Cerebellar cortex (tissue), 1 donor: Measurements from ENCODE around the gene TNN.

Experiments
- DNase-seq: peaks from one replicate; pipeline ENCODE4 v3.0.0-alpha.2; 2015; ENCODE audit warnings: low spot score

The TNN gene

DNA sequence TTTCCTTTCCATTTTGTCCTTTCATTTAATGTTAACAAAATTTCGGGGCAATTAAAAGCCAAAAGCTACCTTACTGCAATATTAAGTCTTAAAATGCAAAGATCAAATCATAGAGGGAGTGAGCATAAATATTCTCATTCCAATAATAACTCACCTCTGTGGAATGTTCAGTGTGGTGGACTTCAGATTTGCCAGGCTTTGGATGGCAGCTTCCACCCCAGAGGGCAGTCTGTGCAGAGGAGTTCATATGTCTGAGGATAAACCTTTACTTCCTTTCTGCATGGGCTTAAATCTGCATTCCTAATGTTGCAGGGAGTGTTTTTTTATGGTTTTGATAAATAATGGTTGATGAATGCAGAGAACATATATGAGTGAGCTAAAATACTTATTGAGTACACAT is 108.6 kb downstream of the TNN start:
- DNase-seq, result no peak

DNA sequence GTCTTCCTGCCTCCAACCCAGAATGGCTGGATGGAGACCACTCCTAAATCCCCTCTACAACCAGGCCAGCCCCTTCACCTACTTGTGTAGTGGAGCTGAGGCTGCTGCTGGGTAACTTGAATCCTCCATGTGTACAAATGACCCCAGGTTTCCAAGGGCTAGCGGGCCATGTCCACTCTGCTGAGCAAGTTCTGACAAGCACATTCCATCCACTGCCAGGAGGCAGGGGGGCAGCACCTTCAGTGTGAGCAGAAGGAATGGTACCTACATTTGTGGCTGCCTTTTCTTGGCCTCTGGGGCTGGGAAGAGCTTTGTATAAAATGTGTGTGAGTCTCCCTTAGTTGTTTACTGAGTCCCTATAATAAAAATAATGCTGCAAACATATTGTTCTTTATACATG is 110.4 kb downstream of the TNN start:
- DNase-seq, result no peak

DNA sequence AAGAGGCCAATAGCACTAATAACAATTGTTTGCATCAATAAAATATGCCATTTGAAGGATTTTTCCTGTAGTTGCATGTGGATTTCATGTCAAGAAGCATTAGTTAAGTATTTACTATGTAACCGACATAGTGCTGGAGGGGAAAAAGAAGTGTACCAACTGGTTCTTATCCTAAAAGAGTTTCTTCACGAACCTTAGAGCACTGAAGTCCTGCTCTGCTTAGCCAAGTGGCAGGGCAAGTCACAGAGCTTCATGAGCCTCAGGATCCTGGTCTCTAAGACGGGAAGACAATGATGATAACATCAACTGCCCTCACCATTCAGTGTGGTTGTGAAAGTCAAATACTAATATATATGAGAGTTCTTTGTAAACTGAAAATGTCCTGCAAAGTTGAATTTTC is 110.8 kb downstream of the TNN start:
- DNase-seq, result no peak

DNA sequence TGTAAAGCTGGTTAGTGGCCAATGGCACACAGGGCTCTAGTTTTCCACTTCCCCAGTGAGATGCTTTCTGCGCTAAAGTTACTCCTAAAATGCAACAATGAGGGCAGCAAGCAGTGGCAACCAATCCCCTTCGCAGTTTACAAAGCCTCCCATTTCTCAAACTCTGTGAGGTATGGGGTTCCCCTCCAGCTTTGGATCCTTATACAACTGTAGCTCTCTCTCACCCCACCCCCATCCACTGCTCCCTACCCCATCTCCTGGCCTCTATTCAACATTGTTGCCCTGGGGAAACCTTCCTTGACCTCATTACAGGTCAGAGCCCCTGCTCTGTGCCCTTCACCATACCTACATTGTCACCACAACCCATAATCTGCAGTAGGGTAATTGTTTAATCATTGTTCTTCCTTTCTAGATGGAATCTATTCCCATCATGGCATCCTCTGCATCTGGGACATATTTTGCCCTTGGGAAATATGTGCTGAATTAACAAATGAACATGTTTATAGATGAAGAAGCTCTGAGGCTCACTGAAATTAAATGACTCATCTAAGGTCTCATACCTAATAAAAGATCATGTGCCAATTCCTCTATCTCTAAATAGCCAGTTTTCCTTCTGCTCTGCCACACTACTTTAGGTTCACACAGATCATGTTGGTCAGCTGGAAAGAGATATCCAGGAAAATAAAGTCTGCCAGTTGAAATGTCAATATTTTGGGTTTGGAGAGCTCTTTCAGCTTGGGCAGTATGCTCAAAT is 112.4 kb downstream of the TNN start:
- no peak for DNase-seq

DNA sequence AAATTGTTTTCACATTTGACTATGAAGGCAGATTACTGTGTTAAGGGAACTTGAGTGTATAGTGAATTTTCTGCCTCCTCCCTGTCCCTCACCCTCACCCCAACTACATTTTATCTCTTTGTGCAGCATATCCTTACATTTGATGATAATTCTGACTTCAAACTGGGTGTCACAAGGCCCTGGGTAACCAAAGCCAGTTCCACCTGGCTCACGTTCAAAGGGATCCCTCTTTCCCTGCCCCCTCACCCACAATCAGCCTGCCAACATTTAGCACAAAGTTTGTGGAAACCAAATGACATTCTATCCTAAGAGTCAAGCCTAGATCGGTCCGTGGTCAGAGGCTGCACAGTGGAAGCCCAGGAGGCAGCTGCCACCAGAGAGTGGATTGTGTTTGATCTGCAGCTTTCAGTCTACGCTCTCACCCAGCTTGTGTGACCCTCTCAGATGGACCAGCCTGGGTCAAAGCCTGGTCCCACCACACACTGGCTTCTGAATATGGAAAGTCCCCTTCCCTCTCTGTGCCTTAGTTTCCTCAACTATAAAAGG is 114.6 kb downstream of the TNN start:
- no peak for DNase-seq

DNA sequence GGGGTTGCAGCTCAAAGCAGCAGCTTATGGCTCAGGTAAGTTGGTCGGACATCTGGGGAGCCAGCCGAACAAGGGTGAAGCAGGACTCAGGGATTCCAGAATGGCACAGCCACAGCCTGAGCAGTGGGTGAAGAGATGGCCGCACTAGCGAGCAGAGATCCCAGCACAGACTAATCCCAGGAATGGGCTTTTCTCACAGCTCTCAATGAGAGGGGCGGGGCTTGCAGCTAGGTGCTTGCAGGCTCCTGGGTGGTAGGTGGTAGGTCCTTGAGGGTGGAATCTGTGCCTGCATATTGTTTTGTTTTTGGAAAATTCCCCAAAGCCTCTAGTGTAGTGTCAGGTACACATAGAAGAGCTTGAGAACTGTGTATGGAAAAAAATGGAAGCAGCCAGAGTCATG is 116.0 kb downstream of the TNN start:
- no peak for DNase-seq

DNA sequence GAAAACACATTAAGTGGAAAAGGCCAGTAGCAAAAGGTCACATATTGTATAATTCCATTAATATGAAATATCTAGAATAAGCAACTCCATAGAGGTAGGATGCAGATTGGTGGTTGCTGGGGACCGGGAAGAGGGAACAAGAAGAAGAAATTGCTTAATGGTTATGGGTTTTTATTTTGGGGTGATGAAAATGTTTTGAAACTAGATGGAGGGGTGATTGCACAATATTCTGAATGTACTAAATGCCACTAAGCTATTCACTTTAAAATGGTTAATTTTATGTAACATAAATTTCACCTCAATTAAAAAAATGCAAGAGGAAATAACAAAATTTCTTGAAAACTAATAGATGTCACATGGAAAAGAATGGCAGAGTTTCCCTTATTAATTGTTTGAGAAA is 118.3 kb downstream of the TNN start:
- no peak for DNase-seq

DNA sequence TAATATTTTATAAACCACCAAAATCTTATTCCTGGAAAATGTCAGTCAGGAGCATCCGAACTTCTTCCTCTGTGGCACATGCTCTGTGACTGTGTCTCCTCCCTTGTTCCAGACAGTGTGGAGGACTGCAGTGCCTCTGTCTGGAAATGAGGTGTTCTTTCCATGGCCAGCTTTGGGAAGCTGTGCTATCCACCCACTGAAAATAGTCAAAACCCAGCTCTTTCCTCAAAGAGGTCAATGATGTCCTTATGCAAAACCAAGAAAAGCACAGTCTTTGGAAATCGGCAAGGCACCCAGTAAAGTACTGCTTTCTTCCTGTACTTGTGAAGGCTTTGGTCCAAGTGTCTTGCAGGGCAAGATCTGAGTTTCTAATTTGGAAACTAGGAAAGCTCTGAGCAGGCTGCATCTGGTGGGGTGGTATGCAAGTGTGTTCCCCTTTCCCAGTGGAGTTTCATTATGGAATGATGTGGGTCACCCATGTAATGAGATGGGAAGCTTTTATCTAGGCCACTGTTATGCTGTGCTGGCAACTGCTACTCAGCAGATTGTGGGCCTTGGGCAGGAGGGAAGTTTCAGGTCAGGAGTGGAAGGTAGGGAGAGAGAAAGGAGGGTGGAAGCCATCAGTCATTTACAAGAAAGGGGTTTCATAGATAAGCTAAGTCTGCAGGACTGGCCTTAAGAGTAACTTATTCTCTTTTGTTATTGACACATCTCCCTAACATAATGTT is 119.0 kb downstream of the TNN start:
- DNase-seq, result peak; percentile 57

DNA sequence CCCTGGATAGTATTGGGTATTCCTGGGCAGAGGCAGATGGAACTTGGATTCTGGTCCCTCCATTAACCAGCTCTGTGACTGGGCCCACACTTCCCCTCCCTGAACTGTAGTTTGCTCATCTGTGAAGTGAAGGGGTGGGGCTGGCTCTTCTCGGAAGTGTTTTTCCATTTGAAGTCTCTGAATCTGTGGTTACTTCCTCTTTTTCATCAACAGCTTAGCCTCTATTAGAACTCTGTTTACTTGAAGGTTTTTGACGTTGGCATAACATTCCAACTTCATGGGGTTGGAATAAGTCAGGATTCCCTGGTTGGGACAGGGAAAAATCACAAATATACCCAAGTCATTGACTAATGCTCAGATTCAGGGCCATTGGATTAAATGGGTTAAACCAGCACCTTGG is 121.3 kb downstream of the TNN start:
- no peak for DNase-seq

DNA sequence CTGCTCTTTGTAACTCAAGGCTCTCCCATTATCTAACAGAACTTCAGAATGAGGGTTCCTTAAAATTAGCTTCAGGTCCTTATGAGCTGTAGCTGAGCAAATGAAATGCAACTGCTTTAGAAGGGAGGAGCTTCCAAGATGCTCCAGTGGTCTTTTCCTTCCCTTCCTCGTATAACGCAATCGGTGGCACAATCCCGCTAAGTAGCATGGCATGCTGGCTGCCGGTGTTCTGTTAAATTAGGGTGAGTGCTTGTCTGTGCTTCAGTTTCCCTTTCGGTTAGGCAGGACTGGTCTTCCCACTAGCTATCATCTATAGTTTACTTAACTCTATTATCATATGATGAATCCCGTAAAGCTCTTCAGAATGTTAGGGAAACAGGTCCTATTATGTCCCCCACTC is 124.0 kb downstream of the TNN start:
- no peak for DNase-seq

DNA sequence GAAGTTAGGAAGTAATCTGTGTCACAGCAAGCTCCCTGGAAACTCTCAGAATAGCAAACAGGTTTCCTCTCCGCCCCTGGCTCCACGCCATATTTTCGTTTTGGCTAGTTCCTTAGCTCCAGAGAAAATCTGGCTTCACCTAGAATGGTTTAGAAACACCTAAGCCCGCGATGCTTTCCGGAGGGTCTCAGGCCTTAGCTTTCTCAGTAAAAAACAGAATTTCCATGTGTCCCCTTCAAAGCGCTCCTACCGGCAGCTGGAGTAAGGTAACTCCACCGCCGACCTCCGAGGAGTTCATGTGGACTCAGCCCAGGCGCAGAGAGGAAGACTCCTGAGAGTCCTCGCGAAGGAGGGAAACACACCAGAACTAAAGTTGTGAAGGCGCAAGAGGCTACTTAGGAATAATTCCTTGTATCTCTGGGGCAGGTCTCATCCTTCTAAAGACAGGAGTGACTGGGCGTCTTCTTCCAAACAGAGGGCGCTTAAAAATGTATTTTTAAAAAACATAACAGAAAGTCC is 124.5 kb downstream of the TNN start:
- DNase-seq, result peak; percentile 55

DNA sequence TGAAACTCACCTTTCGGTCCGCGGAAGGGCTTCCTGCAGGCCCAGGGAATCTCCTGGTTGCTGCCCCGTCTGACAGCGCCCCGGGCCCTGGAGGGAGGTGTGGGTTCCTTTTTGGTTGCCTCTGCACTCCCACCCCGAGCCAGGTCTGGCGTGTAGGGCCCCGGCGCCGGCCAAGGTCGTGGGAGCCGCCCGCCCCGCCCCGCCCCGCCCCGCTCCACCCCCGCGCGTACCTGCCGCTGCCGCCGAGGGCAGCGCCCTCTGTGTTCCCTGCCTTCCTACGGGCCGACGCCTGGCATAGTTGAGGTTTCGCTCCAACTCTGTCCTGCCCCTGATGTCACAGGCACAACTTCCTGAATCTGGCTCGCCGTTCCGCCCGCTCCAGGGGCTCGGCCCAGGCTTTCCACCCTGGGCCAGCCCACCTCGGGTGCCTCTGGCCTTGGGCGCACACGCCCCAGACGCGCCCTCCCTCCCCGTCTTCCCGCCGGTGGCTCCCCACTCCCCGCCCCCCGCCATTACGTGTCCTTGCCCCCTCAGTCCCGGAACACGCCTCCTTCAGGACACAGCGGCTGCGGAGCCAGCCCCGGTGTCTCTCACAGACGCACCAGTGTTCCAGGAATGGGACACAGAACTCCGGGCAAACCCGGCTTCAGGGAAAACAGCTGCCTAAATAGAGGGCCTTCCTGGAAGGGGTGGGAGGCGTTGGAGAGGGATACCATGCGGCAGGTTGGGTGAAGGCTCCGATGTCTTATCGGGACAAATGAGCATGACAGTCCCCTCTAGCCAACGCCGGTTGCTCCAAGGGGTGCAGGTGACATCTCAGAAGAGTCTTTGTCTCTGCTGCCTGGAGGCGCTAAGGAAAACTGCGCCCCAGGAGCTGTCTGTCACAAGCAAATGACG is 125.2 kb downstream of the TNN start, which contains the start of gene KIAA0040:
KIAA0040 (minus strand) TSS at position 147 of the 897 bp plus-strand sequence. CDS start 31,763 bp downstream, outside the sequence.
- DNase-seq, result peak; percentile 4

DNA sequence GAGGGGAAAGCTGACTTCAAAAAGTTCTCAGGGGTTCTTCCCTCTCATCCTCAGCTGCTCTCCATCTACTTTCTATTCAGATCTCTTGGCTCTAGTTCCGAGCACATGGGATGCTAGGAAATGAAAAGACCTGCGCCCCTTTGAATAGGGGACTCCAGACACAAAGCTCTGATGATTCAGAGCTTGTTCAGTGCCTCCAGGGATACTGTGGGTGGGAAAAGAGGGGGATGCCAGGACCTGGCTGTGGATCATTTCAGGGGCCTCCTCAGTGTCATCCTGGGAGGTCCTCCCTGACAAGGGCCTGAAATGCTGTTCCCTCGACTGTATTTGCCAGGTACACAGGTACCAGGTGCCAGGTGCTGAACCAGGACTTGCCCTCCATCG is 125.9 kb downstream of the TNN start:
- DNase-seq, result no peak

DNA sequence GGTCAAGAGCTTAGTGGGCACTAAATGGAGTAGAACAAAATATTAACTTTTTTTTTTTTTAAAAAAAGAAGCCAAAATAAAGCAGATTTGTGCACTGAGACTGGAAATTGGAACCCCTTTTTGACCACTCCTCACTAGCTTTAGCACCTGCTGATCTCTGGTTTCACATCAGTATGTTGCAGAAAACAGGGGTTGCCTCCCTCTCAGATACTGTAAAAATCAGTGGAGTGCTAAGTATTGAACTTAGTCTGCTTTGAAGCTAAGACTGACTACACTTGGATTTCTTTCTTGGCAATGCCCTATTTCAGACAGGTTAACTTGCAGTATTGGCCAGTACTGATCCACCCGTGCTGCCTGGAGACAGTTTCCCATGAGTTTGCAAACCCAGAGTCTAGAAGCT is 127.6 kb downstream of the TNN start:
- no peak for DNase-seq

DNA sequence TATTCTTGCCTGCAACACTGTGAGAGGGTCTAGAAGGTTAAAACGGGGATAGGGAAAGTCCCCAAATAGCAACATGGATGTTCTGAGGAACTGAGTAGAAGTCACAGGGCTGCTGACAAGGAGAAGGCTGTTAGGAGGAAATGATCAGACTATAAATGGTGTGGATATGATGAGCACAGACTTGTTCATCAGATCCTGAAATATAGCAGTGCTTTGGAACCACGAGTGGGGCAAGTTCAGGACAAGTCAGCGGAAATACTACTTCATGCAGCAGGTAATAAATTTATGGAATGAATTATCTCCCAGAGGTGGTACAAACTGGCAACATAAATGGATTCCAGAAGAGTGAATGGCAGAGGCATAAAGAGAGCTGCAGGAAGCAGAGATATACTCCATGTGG is 128.2 kb downstream of the TNN start:
- DNase-seq, result no peak

DNA sequence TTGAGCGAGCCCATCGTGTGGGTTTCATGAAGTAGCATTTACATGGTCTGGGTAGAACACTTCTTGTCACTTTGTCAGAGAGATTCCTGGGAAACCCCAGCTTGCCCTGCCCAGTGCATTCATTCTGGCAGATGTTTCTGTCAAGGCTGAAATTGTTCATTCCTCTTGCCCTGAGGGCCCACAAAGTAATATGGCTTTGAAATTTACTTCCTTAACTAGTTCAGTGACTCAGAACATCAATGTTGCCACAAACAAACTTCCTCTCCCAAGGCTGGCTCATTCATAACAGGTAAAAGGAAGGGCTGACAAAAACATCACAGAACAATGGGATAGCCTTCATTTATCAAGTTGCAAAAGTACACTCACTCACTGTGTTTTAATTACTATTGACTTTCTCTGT is 129.9 kb downstream of the TNN start:
- no peak for DNase-seq
